GM19023 (cell line): ENCODE results near the gene C15orf39.
"Not testable (repeated sequence)": the region's sequence is repeated elsewhere in the genome, so short reads cannot be mapped to it uniquely, and the experiment has no call there.

Source experiments
- ATAC-seq: cut with Tn5 transposase; IDR thresholded peaks from one replicate; pipeline ENCODE4 v1.9.1; 2021; ENCODE audit warnings: mild to moderate bottlenecking, moderate library complexity; ENCODE audit not compliant: unreplicated experiment

Gene C15orf39

DNA sequence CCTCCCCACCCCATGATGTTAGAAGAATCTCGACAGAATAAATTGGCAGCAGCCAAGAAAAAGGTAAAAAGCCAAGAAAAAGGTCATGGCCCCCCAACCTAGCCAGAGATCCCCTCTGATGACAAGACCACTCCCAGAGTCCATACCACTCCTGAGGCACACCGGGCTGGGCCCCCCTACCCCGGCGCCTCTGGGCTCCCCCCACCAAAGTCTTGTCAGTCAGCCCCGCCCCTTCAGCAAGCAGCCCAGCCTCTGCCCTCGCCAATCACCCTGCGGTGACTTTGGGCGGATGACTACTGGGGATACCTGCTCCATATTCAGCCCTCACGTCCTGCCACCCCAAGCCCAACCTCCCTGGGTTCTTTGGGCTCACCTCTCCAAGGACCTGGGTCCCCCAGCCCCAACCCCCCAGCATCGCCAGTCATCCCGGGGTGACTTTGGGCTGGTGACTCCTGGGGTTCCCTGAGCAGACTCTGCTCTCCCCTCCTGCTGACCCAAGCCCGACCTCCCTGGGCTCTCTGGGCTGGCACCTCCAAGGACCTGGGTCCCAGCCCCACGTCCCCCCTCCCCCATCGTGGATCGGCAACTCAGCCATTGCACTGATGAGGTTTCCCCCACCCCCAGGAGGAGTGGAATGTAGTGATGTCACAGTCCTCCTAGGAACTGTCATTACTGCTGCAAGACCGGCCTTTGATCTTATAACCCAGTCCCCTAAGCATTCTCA lies 57.1 kb downstream of the C15orf39 start:
- not testable (repeated sequence) for ATAC-seq

GRCh38 chr15:75259873-75260272 lies 58.2 kb downstream of the C15orf39 start:
- ATAC-seq: not testable (repeated sequence)
